ENCODE results near the gene CSRNP2.

Gene CSRNP2

DNA sequence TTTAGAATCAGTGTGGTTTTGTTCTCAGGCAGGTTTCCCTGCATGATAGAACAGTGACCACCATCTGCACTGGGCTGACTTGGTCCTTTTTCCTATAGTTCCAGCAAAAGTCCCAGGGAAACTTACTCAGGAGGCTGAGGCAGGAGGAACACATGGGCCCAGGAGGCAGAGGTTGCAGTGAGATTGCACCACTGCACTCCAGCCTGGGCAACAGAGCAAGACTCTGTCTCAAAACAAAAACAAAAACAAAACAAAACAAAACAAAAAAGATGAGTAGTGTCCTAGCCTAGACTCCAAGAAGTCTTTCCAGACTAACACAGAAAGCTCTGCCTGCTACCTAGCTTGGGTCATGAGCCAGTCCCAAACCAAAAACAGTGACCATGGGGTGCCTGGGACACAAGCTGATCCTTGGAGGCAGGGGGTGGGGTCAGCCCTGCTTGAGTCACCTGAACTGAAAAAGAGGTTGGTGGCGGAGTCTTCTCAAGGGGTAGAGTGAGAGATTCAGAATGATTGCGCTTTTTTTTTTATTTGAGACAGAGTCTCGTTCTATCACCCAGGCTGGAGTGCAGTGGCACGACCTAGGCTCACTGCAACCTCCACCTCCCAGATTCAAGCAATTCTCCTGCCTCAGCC, 49.8 kb downstream of the CSRNP2 start:
- no peak for DNase-seq (ENCODE audit: low read depth)
- H3K4me3 ChIP-seq (ENCODE audit: low read depth, low read length) = no peak overlapping the region
- TF ChIP-seq MYC (IDR thresholded peaks at IDR 0.05; ENCODE audit: low read depth, low read length) = no peak
- TF ChIP-seq, protein P1, sequence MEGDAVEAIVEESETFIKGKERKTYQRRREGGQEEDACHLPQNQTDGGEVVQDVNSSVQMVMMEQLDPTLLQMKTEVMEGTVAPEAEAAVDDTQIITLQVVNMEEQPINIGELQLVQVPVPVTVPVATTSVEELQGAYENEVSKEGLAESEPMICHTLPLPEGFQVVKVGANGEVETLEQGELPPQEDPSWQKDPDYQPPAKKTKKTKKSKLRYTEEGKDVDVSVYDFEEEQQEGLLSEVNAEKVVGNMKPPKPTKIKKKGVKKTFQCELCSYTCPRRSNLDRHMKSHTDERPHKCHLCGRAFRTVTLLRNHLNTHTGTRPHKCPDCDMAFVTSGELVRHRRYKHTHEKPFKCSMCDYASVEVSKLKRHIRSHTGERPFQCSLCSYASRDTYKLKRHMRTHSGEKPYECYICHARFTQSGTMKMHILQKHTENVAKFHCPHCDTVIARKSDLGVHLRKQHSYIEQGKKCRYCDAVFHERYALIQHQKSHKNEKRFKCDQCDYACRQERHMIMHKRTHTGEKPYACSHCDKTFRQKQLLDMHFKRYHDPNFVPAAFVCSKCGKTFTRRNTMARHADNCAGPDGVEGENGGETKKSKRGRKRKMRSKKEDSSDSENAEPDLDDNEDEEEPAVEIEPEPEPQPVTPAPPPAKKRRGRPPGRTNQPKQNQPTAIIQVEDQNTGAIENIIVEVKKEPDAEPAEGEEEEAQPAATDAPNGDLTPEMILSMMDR (IDR thresholded peaks at IDR 0.05; ENCODE audit: low read depth, low read length) = no peak
- TF ChIP-seq POLR2A (IDR thresholded peaks at IDR 0.05; ENCODE audit: extremely low read depth, insufficient read length) = no peak
- TF ChIP-seq, protein P2, sequence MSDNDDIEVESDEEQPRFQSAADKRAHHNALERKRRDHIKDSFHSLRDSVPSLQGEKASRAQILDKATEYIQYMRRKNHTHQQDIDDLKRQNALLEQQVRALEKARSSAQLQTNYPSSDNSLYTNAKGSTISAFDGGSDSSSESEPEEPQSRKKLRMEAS (IDR thresholded peaks at IDR 0.05; ENCODE audit: low read depth, low read length) = no peak

DNA sequence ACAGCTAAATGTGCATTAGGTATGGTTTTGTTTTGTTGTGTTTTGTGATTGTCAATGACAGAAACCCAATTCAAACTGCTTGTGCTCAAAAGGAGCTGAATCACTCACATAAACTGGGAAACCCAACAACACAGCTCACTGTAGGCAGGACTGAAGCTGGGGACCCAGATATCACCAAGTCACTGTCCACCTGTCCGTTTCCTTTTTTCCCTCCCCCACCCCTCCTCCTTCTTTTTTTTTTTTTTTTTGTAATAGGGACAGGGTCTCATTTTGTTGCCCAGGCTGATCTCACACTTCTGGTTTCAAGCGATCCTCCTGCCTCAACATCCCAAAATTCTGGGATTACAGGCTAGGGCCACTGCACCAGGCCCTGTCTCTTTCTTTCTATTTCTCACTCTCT, 50.3 kb downstream of the CSRNP2 start:
- H3K4me3 ChIP-seq (ENCODE audit: low read depth, low read length) = no peak overlapping the region
- no peak for DNase-seq (ENCODE audit: low read depth)
- TF ChIP-seq POLR2A (IDR thresholded peaks at IDR 0.05; ENCODE audit: extremely low read depth, insufficient read length) = no peak
- TF ChIP-seq, protein P1 (IDR thresholded peaks at IDR 0.05; ENCODE audit: low read depth, low read length) = no peak

DNA sequence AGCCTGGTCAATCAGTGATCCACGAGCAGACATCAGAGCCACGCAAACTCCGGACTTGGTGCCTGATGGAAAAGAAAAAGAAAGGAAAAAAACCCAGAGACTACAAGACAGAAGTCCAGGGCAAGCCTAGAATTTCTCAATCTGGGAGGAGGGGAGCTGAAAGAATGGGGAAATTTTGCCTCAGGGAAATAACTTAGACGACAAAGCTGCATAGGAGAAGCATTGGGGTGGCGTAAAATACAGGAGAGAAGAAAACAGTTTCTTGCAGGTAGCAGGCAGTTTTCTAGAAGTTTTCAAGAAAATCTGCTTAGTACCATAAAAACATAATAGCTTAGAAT, 54.6 kb downstream of the CSRNP2 start:
- no peak for DNase-seq (ENCODE audit: low read depth)
- no peak overlapping the region for H3K4me3 ChIP-seq (ENCODE audit: low read depth, low read length)
- TF ChIP-seq, protein P1 (IDR thresholded peaks at IDR 0.05; ENCODE audit: low read depth, low read length) = no peak
- TF ChIP-seq MYC (IDR thresholded peaks at IDR 0.05; ENCODE audit: low read depth, low read length) (no peak), POLR2A (IDR thresholded peaks at IDR 0.05; ENCODE audit: extremely low read depth, insufficient read length) (no peak)
- TF ChIP-seq, protein P2 (IDR thresholded peaks at IDR 0.05; ENCODE audit: low read depth, low read length) = no peak

DNA sequence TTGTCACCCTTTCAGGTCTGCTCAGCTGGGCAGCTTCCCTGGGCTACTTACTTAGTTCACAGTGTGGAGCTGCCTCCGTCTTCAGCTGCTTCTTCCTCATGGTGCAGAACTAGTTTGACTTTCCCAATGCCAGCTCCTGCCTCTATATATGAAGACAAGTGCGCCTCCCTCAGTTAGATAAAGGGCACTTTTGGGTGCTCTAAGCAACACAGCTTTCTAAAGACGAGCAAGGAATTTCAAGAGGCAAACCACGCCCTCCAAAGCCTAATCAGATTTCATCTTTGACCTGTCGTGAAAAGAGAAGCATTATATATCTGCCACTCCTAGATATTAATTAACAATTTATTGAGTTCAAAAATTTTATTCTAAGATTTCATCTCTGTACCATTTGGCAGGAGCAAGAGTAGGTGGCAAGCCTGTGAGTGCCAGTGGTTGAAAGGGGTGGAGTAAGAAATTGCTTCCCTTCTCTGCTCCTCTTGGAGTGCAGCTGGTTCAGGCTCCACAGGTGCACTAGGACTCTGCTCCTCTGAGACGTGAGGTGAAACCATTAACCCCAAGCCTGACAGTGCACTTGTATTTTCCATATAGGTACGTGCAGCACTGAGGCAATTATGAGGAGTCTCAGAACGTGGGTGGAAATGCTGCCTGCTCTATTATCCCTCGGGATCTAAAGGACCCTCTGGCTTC, 55.1 kb downstream of the CSRNP2 start:
- no peak overlapping the region for H3K4me3 ChIP-seq (ENCODE audit: low read depth, low read length)
- peak; percentile 89 for DNase-seq (ENCODE audit: low read depth)
- no peak for TF ChIP-seq POLR2A (IDR thresholded peaks at IDR 0.05; ENCODE audit: extremely low read depth, insufficient read length)
- TF ChIP-seq, protein P1 (IDR thresholded peaks at IDR 0.05; ENCODE audit: low read depth, low read length) = peak; percentile 61
- TF ChIP-seq MYC (IDR thresholded peaks at IDR 0.05; ENCODE audit: low read depth, low read length) = peak; percentile 43; the same call in 1 of the 2 replicates
- TF ChIP-seq, protein P2 (IDR thresholded peaks at IDR 0.05; ENCODE audit: low read depth, low read length) = 0 out of 2 replicates have a peak, but pooled peaks have one; percentile 11

DNA sequence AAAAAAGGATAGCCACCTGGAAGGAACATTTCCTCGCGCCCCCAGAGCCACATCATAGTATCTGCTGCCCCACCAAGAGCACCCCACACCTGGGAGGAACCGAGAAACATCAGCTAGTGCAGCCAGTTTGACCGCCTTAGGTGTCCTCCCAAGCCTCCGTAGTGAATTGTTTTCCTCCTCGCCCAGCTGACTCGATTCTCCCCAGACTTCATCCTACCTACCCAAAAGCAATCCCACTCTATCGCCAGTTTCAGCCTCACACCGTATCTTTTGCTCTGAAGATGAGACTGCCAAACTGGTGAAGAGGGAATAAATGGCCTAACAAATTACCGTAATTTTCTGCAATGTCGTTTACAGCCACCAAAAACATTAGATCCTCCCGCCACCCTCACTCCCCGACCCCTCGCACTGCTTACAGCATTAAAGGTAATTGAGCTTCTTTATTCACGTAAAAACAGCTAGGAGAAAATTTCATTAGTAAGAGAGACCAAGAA, 56.0 kb downstream of the CSRNP2 start:
- DNase-seq (ENCODE audit: low read depth) = no peak
- TF ChIP-seq POLR2A (IDR thresholded peaks at IDR 0.05; ENCODE audit: extremely low read depth, insufficient read length) = no peak
- TF ChIP-seq, protein P1 (IDR thresholded peaks at IDR 0.05; ENCODE audit: low read depth, low read length) = no peak
- TF ChIP-seq, protein P2 (IDR thresholded peaks at IDR 0.05; ENCODE audit: low read depth, low read length) = no peak
- no peak for TF ChIP-seq MYC (IDR thresholded peaks at IDR 0.05; ENCODE audit: low read depth, low read length)
- no peak overlapping the region for H3K4me3 ChIP-seq (ENCODE audit: low read depth, low read length)

All from NB4 (cell line).